GM19438 (cell line): ENCODE results near the gene SSBP3.

ENCODE experiments used
- ATAC-seq: cut with Tn5 transposase; IDR thresholded peaks from one replicate; pipeline ENCODE4 v1.9.1; 2021; ENCODE audit warnings: low read depth; ENCODE audit not compliant: unreplicated experiment

SSBP3 gene

DNA sequence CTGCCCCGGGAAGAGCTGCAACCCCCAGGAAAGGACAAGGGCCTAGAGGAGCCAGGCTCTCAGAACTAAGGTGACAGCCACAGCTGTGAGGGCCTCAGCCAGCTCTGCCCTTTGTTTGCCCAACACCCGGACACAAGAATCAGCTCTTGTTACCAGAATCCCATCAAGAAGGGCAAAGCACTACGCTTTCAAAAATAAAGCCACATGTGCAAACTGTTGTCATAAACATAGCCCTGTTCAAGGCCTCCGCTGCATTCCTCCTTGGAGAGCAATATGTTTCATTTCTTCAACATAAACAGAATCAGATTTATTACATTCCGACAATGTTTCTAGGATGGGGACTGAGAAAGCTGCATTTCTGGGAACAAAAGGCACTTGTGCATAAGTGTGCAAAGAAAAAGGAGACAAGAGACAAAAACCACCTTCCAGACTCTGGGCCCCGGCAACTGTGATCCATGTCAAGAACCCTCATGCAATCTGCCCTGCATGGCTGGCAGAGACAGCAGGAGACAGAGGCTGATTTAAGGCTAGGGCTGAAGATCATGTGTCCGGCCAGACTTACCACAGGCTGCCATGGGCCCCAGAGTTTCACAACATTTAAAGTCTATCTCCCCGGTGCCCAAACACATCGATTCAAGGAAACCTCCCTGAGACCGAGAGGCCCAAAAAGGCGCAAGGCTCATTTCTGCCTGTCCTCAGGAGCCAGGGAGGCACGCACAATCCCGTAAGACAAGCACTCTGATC, 71.0 kb downstream of the SSBP3 start:
- no peak for ATAC-seq

- ATAC-seq: no peak
These were observed 73.2 kb downstream of the SSBP3 start for GRCh38 chr1:54332781-54333585.

GRCh38 chr1:54331843-54332463, 74.2 kb downstream of the SSBP3 start:
- no peak for ATAC-seq

DNA sequence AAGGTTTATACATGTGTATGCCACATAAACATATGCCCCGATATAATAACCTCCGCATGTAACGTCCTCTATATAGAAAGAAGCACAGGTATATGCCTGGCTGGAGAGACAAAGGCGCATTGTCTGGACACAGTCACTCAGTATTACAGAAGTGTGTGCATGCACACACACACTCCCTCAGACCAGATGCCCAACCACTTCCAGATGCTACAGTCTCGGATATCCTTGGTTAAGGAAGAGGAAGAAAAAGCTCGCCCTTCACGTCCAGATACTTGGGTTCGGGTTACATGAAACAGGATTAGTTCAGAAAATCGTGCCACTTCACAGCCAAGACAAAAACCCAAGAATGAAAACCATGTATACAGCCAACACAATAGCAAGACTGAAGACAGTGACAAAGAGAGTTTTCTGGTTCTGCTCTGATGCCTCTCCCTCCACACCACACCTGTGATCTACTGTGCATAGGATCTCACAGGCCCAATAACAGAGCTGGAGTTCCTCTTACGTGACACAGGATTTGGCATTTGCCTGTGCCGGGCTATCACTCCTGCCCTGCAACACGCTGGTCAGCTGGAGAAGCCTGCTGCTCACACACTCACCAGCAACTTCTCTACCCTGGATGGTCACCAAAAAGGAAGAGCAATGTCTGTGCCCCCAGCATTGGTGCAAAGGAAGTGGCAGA, 75.0 kb downstream of the SSBP3 start:
- no peak for ATAC-seq

DNA sequence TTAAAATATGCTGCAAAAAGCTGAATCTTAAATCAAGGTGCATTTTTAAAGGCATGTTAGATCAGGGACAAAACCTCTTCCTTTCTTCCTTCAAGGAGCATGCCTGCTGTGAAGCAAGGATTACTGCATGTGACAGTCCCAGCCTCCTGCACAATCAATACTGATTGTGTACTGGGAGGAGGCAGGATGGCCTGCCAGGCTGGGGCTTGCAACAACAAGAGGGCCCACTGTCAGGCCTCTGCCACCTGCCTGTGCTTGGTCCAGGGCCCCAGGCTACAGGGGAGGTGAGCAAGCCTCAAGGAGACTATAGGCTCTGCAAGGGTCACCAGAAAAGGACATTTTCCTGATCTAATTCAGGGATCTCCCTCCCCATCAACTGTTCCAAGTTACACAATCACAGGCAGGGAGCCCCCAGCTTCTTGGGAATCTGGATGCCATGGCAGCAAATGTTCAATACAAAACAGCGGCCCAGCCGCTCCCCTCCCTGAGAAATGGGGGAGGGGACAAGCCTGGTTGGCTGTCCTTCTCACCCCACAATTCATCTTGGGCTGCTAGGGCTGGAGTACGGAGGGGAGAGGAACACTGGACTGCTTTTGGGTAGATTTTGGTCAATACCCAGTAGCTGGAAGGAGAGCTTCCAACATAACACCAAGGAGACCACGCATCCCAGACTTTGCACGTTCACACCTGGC, 76.7 kb downstream of the SSBP3 start:
- ATAC-seq: no peak

DNA sequence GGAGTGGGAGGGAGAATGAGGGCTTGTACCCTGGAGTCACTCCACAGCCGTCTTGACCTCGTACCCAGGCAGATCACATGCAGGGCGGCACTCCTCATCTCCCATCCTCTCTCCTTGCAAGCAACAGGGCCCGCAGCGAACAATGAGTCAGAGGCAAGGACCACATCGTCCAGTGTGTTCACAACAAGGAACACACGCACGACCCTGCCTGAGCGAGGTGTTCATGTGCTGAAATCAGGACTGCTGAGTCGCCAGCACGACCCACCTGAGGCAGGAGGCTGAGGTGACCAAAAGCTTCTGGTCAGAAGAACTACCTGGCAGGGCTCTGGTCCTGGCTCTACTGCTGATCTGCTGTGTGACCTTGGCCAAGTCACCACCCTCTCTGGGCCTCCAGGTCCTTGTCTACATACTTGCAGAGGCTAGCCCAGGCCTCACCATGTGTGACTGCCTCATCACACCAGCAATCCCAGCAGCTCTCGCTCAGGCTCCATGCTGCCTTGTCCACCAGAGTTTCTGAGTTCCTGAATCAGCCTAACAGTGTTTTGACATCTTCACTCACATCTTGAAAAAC, 78.0 kb downstream of the SSBP3 start:
- ATAC-seq: no peak

DNA sequence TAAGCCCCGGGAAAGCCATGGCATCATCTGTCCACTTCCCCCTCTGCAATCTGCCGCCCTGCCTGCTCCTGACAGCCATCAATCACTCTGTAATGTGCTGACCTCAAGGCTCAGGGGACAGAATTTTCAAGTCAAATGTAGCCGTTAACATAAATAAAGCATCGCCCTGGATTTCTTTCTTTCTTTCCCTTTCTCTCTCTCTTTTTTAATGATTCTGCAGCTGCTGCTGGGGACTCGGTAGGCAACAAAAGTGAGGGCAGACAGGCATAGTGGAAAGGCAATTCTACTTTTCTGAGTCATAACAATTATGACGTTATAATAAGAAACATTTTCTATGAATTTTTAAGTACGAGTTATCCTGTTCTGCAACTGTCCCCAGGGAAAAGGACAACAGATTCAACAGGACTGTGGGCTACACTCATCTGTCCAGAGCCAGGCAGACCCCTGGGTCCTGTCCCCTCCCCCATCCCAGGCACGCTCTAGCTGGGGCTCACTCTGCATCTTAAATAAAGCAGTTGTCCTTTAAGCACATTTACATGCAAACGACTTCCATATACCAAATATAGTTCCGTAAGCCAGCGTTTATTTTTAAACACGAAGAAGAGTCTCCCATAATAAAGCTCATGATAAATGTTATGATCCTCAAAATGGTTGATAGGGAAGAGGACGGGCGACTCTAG, 78.7 kb downstream of the SSBP3 start:
- ATAC-seq: no peak

GRCh38 chr1:54326543-54327385, 79.4 kb downstream of the SSBP3 start:
- ATAC-seq: no peak

GRCh38 chr1:54325703-54326461, 80.3 kb downstream of the SSBP3 start:
- ATAC-seq: no peak

DNA sequence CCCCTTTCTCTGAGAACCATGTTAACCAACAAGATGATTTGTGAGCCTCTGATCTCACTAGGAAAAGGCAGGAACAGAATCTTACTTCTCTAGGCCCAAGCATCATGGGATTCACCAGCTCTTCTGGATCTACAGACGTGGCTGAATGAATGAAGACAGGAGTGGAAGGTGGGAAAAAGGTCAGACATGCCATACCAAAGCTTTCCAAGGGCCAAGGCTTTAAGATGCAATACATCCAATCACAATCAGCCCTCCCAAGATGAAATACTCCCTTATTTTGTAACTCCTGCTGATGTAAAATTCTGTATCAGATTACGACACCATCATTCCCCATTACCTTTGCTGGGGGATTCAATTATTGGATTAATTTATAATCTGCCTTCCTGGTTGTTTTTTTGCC, 80.9 kb downstream of the SSBP3 start:
- no peak for ATAC-seq

DNA sequence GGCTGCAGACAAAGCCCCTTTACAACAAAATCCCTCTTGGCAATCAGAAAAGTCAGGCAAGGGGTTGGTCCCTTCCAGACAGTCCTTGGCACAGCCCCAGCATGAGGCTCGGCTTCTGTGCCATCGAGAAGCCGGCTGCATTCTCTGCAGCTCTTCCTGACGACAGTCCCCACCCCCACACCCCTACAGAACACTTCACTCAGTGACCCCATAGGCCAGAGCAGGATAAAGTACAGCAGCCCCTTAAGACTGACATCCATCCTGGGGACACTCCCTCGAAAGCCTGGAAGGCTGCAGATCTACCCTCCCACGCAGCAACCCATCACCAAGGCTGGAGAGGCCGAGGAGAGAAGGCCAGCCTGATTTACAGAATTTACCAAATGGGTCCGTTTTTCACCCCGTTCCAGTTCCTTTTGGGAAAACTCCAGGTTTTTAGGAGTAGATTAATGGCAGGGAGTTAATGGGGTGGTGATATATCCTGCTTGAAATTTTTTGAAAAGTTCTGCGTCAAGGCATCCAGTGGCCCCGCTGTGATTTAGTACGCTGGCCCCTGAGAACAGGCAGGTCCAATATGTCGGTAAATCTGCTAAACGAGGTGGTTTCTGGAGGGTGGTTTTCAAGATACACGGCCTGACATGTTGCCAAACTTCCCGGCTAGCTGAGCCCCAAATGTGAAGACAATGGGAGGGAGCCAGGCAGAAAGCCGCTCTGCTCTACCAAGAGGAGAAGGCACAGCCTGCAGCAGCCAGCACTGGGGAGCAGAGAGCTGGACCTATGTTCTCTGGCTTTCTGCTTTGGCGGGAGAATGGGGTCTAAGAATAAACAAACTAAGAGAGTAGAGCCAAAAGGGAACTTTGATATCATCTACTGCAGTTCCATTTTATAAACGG, 81.7 kb downstream of the SSBP3 start:
- no peak for ATAC-seq

DNA sequence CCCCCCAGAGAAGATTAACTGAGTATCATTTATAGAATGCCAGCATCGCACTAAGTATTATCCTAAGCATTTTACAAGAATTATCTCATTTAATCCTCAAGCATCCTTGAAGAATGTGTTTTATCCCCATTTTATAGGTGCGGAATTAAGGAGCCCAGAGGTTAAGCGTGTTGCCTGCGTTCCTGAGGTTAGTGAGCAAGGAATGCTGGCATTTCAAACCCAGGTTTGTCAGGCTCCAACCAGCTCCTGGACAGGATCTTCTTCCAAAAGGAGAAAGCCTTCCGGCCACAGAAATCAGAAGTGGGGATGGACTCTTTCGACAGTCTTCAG, 82.3 kb downstream of the SSBP3 start:
- ATAC-seq: no peak

GRCh38 chr1:54323324-54323739, 82.9 kb downstream of the SSBP3 start:
- ATAC-seq: no peak

- no peak for ATAC-seq
These were observed 87.9 kb downstream of the SSBP3 start for GRCh38 chr1:54318246-54318814.

DNA sequence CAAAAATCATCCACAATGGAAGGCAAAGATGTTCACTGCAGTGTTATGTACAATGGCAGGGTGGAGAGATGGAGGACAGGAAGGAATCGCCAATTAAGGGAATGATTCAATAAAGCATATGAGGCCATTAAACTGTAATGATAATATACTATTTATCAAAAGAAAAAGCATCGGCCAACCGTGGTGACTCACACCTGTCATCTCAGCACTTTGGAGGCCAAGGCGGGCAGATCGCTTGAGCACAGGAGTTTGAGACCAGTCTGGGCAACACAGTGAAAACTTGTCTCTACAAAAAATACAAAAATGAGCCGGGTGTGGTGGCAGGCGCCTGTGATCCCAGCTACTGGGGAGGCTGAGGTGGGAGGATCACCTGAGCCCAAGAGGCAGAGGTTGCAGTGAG, 89.1 kb downstream of the SSBP3 start:
- ATAC-seq: no peak

DNA sequence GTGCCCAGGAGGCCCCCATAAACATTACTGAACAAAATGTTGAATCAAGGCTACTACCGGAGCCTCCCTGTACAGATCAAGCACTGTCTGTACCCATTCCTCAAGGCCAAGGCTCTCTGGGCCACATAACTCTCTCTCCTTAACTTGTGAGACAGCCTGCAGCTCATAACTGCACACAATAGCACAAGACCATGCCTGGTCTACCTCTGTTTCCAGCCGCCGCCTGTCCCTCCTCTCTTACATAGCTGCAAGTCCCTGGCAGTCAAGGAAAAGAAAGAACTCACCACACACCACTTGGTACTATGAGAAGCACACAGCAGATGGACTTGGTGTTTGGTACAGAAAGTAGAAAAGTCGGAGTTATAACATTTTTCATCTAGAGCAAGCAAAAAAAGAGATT, 91.1 kb downstream of the SSBP3 start:
- ATAC-seq: no peak

- ATAC-seq: no peak
These were observed 91.5 kb downstream of the SSBP3 start for GRCh38 chr1:54314696-54315095.
